ENCODE results near the gene CACNA1G.

CACNA1G gene

GRCh38 chr17:50661795-50662391, 101.4 kb downstream of the CACNA1G start:
- H3K4me1 ChIP-seq (ENCODE audit: insufficient read depth, low read length), result peaks cover 11% of the 10 kb centered on the region

GRCh38 chr17:50662632-50663225, 102.2 kb downstream of the CACNA1G start:
- no peak overlapping the region for H3K27ac ChIP-seq (ENCODE audit: low read length)
- H3K4me1 ChIP-seq (ENCODE audit: insufficient read depth, low read length), result peaks cover 11% of the 10 kb centered on the region

More at GRCh38 chr17:50661795-50662391, 101.4 kb downstream of the CACNA1G start:
- Histone ChIP-seq H3K79me2 (ENCODE audit: insufficient read depth, low read length) (no peaks in the 10 kb centered on the region), H3K27me3 (ENCODE audit: insufficient read depth, low read length, poor library complexity) (no peaks in the 10 kb centered on the region), H2AFZ (ENCODE audit: low read depth, low read length) (peak overlapping the region; percentile 33; the same call in 1 of the 2 replicates), H3K4me3 (ENCODE audit: low read depth in 1 of 2, low read length in 2 of 2) (no peak overlapping the region), H4K20me1 (ENCODE audit: insufficient read depth, low read length) (no peaks in the 10 kb centered on the region; the same call in 1 of the 2 replicates), H3K4me2 (ENCODE audit: insufficient read depth, low read length) (no peak overlapping the region), H3K27ac (ENCODE audit: low read length) (no peak overlapping the region), H3K36me3 (ENCODE audit: insufficient read depth, low read length) (no peaks in the 10 kb centered on the region), H3K9ac (ENCODE audit: low read depth, low read length) (no peak overlapping the region), H3K9me3 (ENCODE audit: insufficient read depth, low read length, severe bottlenecking) (no peaks in the 10 kb centered on the region)
- peak; percentile 76 for ATAC-seq (ENCODE audit: insufficient read depth, low read depth)
- DNase-seq, result peak; percentile 48
- TF ChIP-seq EZH2 (IDR thresholded peaks at IDR 0.05; ENCODE audit: borderline replicate concordance, low read depth, low read length, severe bottlenecking), result no peak
- TF ChIP-seq, protein P1, sequence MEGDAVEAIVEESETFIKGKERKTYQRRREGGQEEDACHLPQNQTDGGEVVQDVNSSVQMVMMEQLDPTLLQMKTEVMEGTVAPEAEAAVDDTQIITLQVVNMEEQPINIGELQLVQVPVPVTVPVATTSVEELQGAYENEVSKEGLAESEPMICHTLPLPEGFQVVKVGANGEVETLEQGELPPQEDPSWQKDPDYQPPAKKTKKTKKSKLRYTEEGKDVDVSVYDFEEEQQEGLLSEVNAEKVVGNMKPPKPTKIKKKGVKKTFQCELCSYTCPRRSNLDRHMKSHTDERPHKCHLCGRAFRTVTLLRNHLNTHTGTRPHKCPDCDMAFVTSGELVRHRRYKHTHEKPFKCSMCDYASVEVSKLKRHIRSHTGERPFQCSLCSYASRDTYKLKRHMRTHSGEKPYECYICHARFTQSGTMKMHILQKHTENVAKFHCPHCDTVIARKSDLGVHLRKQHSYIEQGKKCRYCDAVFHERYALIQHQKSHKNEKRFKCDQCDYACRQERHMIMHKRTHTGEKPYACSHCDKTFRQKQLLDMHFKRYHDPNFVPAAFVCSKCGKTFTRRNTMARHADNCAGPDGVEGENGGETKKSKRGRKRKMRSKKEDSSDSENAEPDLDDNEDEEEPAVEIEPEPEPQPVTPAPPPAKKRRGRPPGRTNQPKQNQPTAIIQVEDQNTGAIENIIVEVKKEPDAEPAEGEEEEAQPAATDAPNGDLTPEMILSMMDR (IDR thresholded peaks at IDR 0.05; ENCODE audit: borderline replicate concordance, extremely low read depth, low read length, poor library complexity, severe bottlenecking), result no peak

DNA sequence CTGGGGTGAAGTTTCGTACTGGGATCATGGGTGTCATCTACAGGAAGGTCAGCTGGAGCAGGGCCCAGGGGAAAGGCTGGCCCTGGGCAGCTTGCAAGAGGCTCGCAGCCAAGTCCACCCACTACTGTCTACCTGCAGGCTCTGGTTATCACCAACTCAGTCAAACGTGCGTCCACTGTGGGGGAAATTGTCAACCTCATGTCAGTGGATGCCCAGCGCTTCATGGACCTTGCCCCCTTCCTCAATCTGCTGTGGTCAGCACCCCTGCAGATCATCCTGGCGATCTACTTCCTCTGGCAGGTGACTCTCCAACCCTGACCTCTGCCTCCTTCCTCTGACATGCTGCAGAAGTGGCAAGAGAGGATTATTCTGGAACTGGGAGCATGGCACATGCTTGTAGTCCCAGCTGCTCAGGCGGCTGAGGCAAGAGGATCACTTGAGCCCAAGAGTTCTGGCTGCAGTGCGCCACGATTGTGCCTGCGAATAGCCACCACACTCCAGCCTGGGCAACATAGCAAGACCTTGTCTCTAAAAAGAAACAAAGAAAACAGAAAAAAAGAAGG, 103.4 kb downstream of the CACNA1G start:
- H3K36me3 ChIP-seq (ENCODE audit: insufficient read depth, low read length), result no peaks in the 10 kb centered on the region
- no peak overlapping the region for H3K9ac ChIP-seq (ENCODE audit: low read depth, low read length)
- no peak for TF ChIP-seq EZH2 (IDR thresholded peaks at IDR 0.05; ENCODE audit: borderline replicate concordance, low read depth, low read length, severe bottlenecking)
- TF ChIP-seq, protein P1 (IDR thresholded peaks at IDR 0.05; ENCODE audit: borderline replicate concordance, extremely low read depth, low read length, poor library complexity, severe bottlenecking), result no peak
- no peak overlapping the region for H3K27ac ChIP-seq (ENCODE audit: low read length)
- H3K9me3 ChIP-seq (ENCODE audit: insufficient read depth, low read length, severe bottlenecking), result no peaks in the 10 kb centered on the region
- no peaks in the 10 kb centered on the region for H3K27me3 ChIP-seq (ENCODE audit: insufficient read depth, low read length, poor library complexity)
- H3K4me1 ChIP-seq (ENCODE audit: insufficient read depth, low read length), result peaks cover 11% of the 10 kb centered on the region
- no peak overlapping the region for H3K4me3 ChIP-seq (ENCODE audit: low read depth in 1 of 2, low read length in 2 of 2)
- H2AFZ ChIP-seq (ENCODE audit: low read depth, low read length), result no peak overlapping the region
- H3K79me2 ChIP-seq (ENCODE audit: insufficient read depth, low read length), result no peaks in the 10 kb centered on the region
- no peaks in the 10 kb centered on the region for H4K20me1 ChIP-seq (ENCODE audit: insufficient read depth, low read length)
- DNase-seq (no peak), ATAC-seq (ENCODE audit: insufficient read depth, low read depth) (no peak)
- no peak overlapping the region for H3K4me2 ChIP-seq (ENCODE audit: insufficient read depth, low read length)

More at GRCh38 chr17:50662632-50663225, 102.2 kb downstream of the CACNA1G start:
- H3K4me3 ChIP-seq (ENCODE audit: low read depth in 1 of 2, low read length in 2 of 2), result no peak overlapping the region
- no peaks in the 10 kb centered on the region for H3K27me3 ChIP-seq (ENCODE audit: insufficient read depth, low read length, poor library complexity)
- H3K36me3 ChIP-seq (ENCODE audit: insufficient read depth, low read length), result no peaks in the 10 kb centered on the region
- H3K9ac ChIP-seq (ENCODE audit: low read depth, low read length), result no peak overlapping the region
- no peaks in the 10 kb centered on the region; the same call in 1 of the 2 replicates for H4K20me1 ChIP-seq (ENCODE audit: insufficient read depth, low read length)
- ATAC-seq (ENCODE audit: insufficient read depth, low read depth), result no peak
- no peak for DNase-seq
- H2AFZ ChIP-seq (ENCODE audit: low read depth, low read length), result no peak overlapping the region
- H3K9me3 ChIP-seq (ENCODE audit: insufficient read depth, low read length, severe bottlenecking), result no peaks in the 10 kb centered on the region
- H3K4me2 ChIP-seq (ENCODE audit: insufficient read depth, low read length), result no peak overlapping the region
- no peak for TF ChIP-seq EZH2 (IDR thresholded peaks at IDR 0.05; ENCODE audit: borderline replicate concordance, low read depth, low read length, severe bottlenecking)
- TF ChIP-seq, protein P1 (IDR thresholded peaks at IDR 0.05; ENCODE audit: borderline replicate concordance, extremely low read depth, low read length, poor library complexity, severe bottlenecking), result no peak
- H3K79me2 ChIP-seq (ENCODE audit: insufficient read depth, low read length), result no peaks in the 10 kb centered on the region
